Fibroblast of skin of back (primary cell): ENCODE data around the gene ZNF17.
A peak's percentile ranks its signal among the peaks of the same experiment; 100 is the strongest.

Experiments
- DNase-seq: peaks from one replicate; pipeline ENCODE4 v3.0.0-alpha.2; 2013

ZNF17 gene

GRCh38 chr19:57434386-57435061 lies 23.6 kb downstream of the ZNF17 start:
- DNase-seq, result no peak

DNA sequence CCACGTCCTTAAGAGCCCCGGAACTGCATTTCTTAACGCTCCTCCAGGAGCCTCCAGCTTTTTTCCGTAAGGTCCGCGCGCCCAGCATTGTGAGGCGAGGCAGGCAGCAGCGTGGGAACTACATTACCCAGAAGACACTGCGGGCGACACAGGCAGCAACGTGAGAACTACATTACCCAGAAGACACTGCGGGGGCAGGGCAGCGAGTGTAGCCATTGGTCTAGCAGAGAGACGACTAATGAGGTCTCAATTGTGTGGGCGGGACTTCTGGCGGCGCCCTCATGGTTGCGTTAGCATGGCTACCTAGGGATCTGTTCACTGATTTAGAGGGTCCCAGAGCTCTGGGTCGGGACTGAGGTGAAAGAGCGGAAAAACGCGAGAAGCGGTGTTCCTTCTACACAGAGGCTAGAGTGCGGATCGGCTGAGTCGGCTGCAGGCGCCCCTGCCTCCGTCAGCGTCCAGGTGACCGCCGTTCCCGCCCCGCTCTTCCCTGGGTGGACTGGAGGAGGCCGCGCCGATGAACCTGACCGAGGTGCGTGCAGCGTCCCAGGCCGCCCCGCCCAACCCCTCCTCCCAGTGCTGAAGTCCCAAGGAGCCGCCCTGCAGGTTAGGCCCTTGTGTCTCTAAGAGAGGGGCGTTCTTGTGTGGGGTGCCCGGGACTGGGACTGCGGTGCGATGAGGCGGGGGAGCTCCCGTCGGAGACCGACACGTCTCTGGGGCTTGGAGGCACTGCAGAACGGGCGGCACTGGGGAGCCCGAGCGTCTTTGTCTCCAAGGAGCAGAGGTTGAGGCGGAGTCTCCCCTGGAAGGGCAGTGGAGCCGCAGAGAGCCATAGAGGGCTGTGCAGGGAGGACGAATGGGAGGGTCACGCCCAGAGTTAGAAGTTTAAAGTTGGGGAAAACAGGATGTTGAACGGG lies 24.4 kb downstream of the ZNF17 start, which contains the start of gene ZNF749:
ZNF749 (plus strand) TSS at position 264 of the 917 bp plus-strand sequence; CDS start at position 518, 254 bp downstream.
- peak; percentile 98 for DNase-seq

DNA sequence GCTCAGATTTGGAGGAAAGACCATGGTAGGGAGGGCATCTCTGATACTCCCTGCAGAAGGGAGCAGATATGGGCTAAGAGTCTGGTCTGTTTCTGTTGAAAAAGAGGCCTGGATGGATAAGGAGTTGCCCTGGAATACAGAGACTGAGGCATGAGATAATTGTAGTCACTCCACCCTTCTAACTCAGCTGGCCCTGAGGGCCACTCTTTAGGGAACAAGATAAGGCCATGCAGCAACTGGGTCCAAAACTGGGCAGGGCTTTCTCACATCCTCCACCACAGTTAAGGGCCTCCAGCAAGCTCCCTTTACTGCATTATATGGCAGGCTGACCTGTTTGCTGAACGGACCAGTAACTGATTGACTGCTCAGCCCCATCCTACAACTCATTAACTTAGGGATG lies 25.5 kb downstream of the ZNF17 start:
- DNase-seq, result no peak

DNA sequence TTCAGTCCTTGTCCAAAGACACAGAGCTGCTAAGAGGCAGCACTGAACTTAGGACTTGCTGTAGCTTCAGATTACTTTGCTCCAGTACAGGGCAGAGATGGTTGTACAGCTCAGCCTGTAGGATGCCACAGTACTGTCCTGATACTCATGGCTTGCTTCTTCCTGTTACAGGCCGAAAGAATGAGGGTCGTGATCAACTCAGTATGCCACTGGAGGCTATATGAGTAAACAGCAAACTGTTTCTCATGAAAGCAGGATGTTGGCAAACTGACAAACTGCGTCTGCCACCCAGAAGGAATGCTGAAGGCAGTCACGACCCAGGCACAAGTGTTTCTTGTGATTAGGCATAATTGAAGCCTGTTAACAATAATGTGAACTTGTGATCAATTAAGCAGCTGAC lies 27.0 kb downstream of the ZNF17 start:
- no peak for DNase-seq

DNA sequence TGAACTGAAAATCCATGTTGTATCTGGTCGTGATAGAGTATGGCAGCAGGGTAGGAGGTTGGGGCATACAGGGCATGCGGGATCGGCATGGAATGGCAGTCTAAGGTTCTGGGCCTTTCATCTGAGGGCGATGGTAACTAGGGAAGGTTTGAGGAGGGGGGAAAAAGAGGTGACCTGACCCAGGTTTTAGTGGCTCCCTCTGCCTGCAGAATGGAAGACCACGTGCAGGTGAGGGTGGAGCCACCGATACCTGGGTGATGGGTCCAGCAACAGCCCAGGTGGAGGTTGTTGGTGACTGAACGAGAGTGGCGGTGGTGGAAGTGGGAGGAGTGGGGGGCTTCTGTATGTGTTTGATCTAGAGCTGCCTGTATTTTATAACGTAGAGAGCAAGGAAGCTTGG lies 28.0 kb downstream of the ZNF17 start:
- DNase-seq, result no peak

- no peak for DNase-seq
These were observed 31.2 kb downstream of the ZNF17 start for GRCh38 chr19:57441979-57442752.

GRCh38 chr19:57443121-57443696 lies 32.2 kb downstream of the ZNF17 start:
- no peak for DNase-seq

DNA sequence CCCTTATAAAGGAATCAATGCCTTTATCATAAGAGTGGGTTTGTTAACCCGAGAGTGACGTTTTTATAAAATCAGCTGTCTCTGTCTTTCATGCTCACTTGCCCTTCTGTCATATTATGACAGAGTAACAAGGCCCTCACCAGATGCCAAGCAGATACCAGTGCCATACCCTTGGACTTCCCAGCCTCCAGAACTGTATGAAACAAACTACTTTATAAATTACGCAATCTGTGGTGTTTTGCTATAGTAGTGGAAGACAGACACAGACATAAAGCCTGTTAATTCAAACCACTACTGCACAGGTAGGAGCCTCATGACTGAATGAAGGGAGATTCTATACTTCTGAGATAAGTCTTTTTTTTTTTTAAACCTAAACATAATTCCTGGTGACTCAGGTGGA lies 41.3 kb downstream of the ZNF17 start:
- no peak for DNase-seq

- DNase-seq, result peak; percentile 41
These were observed 54.9 kb downstream of the ZNF17 start for GRCh38 chr19:57465680-57466381.

- DNase-seq, result no peak
These were observed 55.5 kb downstream of the ZNF17 start for GRCh38 chr19:57466489-57466888.
